ENCODE measurements around the gene SOCS1. TPM values are rescaled to one million over a fixed set of nuclear protein-coding genes. Genes with fewer than 3 reads are reported as not detected.
A peak's percentile ranks its signal among the peaks of the same experiment; 100 is the strongest.

The SOCS1 gene
- total and polyA plus RNA-seq, 12 donors = 0.53 to 11.9 (median 5.1) TPM

DNA sequence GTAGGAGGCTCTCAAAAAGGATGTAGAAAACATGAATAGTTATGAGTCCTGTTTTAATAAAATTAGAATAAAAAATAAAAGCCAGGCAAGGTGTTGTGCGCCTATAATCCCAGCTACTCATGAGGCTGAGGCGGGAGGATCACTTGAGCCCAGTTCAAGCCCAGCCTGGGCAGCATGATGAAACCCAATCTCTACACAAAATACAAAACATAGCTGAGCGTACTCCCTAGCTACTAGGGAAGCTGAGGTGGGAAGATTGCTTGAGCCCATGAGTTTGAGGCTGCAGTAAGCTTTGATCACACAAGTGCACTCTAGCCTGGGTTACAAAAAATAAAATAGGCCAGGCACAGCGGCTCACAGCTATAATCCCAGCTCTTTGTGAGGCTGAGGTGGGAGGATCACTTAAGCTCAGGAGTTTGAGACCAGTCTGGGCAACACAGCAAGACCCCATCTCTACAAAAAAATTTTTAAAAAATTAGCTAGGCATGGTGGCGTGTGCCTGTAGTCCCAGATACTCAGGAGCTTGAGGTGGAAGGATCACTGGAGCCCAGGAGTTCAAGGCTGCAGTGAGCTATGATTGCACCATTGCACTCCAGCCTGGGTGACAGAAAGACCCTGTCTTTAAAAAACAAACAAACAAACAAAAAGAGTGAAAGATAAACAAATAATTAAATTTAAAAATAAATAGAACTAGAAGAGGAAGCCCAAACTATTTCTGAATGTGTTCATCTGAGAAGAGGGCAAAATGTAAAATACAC lies 42.3 kb upstream of the SOCS1 start:
- intact Hi-C loops (cut with DNase I) = loop anchor here in 1 of 2 donors (10.0 kb wide), 1 partner anchor 54 kb away; no protein-coding TSS in a partner anchor
- H3K27me3 ChIP-seq = no peaks in the 10 kb centered on the region
- no peak overlapping the region for H3K4me3 ChIP-seq
- no peak for DNase-seq
- peaks cover 0 to 7% of the 10 kb centered on the region in 2 donors for H3K4me1 ChIP-seq (replicated peaks in 1 of 2)
- H3K36me3 ChIP-seq (replicated peaks in 1 of 2) = no peaks in the 10 kb centered on the region
- H3K9me3 ChIP-seq (replicated peaks in 1 of 3) = no peaks in the 10 kb centered on the region
- peak overlapping the region in 1 of 5 donors; percentile 17 for H3K27ac ChIP-seq
- WGBS, 4 donors = 90 to 97% (median 93%) methylated on average over 5 of the region's 5 CpGs
- TF ChIP-seq, protein P1, sequence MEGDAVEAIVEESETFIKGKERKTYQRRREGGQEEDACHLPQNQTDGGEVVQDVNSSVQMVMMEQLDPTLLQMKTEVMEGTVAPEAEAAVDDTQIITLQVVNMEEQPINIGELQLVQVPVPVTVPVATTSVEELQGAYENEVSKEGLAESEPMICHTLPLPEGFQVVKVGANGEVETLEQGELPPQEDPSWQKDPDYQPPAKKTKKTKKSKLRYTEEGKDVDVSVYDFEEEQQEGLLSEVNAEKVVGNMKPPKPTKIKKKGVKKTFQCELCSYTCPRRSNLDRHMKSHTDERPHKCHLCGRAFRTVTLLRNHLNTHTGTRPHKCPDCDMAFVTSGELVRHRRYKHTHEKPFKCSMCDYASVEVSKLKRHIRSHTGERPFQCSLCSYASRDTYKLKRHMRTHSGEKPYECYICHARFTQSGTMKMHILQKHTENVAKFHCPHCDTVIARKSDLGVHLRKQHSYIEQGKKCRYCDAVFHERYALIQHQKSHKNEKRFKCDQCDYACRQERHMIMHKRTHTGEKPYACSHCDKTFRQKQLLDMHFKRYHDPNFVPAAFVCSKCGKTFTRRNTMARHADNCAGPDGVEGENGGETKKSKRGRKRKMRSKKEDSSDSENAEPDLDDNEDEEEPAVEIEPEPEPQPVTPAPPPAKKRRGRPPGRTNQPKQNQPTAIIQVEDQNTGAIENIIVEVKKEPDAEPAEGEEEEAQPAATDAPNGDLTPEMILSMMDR (IDR thresholded peaks at IDR 0.05) = no peak

DNA sequence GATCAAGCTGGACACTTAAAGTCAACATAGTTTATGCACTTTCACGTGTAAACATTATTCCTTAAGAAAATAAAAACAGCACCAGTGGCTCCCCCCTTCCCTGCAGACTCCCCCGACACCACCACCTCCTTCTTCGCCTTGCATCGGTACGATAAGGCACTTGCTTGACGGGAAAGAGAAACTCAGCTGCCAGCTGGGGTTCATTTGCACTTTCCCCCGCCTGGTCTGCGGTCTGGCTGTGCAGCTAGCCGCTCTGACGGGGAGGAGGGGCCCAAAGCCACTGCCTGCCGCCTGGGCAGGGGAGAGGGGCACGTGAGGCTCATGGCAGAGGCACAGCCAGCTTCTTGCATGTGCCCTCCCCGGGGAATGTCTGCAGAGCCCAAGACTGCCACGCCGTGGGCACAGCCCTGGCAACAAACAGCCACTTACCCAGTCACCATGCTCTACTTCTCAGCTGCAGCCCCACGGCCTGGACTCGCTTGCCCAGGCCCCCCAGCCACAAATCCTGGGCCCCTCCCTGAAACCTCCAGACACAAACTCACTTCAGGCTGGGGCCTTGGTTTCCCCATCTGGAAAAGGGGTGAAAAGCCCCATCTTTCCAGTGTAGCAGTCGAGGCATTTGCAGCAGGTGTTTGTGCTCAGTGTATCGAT lies 41.6 kb upstream of the SOCS1 start:
- TF ChIP-seq, protein P1 (IDR thresholded peaks at IDR 0.05) = peak in 2 of 6 experiments; percentile 7 to 9
- no peak for TF ChIP-seq POLR2A (IDR thresholded peaks at IDR 0.05)
- Histone ChIP-seq H3K9me3 (replicated peaks in 1 of 3) (no peaks in the 10 kb centered on the region), H3K36me3 (replicated peaks in 1 of 2) (no peaks in the 10 kb centered on the region), H3K27ac (peak overlapping the region in 1 of 5 donors; percentile 17), H3K27me3 (no peaks in the 10 kb centered on the region), H3K4me3 (peak overlapping the region in 1 of 4 donors; percentile 27), H3K4me1 (replicated peaks in 1 of 2) (peaks cover 0 to 7% of the 10 kb centered on the region in 2 donors)
- peak; percentile 42 to 80 (median 62) for DNase-seq
- intact Hi-C loops (cut with DNase I) = loop anchor here in 1 of 2 donors (10.0 kb wide), 1 partner anchor 53 kb away; no protein-coding TSS in a partner anchor
- WGBS, 4 donors = 18 to 46% (median 30%) methylated on average over 12 to 19 of the region's 19 CpGs

DNA sequence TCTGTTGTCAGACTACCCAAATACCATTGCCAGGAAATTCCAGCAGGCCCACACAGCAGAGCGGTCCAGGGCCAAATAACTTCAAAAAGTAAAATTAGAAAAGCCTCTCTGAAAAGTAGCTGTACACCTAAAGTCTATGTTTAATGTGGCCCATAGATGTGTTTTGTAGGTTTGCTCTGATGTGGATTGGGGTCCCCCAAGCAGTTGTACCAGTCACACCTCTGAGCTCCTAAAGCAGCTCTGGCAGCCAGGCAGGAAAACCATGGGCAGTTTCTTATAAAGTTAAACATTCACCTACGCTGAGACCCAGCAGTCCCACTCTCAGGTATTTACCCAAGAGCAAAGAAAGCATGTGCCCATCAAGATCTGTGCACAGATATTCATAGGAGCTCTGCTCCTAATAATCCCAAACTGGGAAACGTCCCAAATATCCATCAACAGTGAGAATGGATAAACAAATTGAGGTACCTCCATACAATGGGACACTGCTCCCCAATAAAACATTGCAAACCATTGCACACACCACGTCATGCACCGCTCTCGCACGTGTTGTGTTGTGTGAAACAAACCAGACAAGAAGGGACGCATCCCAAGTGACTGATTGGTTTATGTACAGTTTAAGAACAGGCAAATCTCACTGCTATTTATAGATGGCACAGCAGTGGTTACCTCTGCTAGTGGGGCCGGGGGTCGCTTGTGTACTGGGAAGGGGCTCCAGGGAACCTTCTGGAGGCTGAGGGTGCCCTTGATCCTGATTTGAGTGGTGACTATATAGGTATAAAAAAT lies 40.9 kb upstream of the SOCS1 start:
- Histone ChIP-seq H3K9me3 (replicated peaks in 1 of 3) (no peaks in the 10 kb centered on the region), H3K27me3 (no peaks in the 10 kb centered on the region), H3K4me1 (replicated peaks in 1 of 2) (peaks cover 0 to 7% of the 10 kb centered on the region in 2 donors), H3K36me3 (replicated peaks in 1 of 2) (no peaks in the 10 kb centered on the region), H3K4me3 (no peak overlapping the region), H3K27ac (no peak overlapping the region)
- TF ChIP-seq, protein P1 (IDR thresholded peaks at IDR 0.05) = no peak
- no peak for TF ChIP-seq POLR2A (IDR thresholded peaks at IDR 0.05)
- DNase-seq = no peak
- intact Hi-C loops (cut with DNase I) = loop anchor here in 1 of 2 donors (10.0 kb wide), 1 partner anchor 52 kb away; no protein-coding TSS in a partner anchor
- WGBS, 4 donors = 63 to 75% (median 71%) methylated on average over 9 to 10 of the region's 10 CpGs

DNA sequence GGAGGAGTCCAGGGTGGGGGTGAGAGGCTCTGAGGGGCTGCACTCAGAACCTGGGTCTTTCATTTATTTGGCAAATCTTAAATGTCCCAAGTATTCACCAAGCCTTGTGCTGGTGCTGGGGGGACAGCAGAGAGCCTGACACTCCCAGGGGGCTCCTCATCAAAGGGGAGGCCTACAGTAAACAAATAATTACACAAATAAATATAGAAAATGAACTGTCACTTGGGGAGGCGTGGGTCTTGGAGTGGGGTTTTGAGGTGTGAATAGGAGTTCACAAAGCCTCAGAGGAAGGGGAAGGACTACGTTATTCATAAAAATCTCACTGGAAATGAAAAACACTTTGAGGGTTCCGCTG lies 40.3 kb upstream of the SOCS1 start:
- H3K4me1 ChIP-seq (replicated peaks in 1 of 2) = peaks cover 0 to 7% of the 10 kb centered on the region in 2 donors
- intact Hi-C loops (cut with DNase I) = loop anchor here in 1 of 2 donors (10.0 kb wide), 1 partner anchor 52 kb away; no protein-coding TSS in a partner anchor
- H3K4me3 ChIP-seq = no peak overlapping the region
- 72 to 95% (median 89%) methylated on average over 3 of the region's 3 CpGs for WGBS, 4 donors
- no peaks in the 10 kb centered on the region for H3K36me3 ChIP-seq (replicated peaks in 1 of 2)
- DNase-seq = no peak
- H3K9me3 ChIP-seq (replicated peaks in 1 of 3) = no peaks in the 10 kb centered on the region
- no peaks in the 10 kb centered on the region for H3K27me3 ChIP-seq
- H3K27ac ChIP-seq = no peak overlapping the region
- TF ChIP-seq, protein P1 (IDR thresholded peaks at IDR 0.05) = no peak
- no peak for TF ChIP-seq POLR2A (IDR thresholded peaks at IDR 0.05)

Data from adrenal gland (tissue), 12 donors.